Activated T-cell treated with anti-CD3 and anti-CD28 coated beads for 4 hours (primary cell): ENCODE data around the gene E2F4.

Source experiments
- DNase-seq: peaks from one replicate; pipeline ENCODE4 v3.0.0-alpha.2; 2020

E2F4 gene

DNA sequence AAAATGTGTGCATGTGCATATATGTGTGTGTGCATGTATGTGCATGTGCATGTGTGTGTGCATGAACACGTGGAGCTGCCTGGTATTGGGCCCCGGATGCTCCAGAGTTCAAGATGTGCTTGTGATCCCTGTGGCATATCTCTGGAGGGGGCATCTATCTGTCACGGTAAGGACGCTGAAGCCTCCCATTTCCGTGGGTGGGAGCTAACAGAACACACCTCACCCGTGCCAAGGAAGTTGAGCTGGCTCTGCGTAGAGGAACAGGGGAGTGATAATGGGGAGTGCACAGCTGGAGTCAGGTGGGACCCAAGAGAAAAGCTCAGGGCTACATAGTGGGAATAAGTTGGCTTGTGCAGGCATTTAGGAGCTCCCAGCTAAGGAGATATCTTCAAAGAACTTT, 19.7 kb downstream of the E2F4 start:
- DNase-seq = no peak

DNA sequence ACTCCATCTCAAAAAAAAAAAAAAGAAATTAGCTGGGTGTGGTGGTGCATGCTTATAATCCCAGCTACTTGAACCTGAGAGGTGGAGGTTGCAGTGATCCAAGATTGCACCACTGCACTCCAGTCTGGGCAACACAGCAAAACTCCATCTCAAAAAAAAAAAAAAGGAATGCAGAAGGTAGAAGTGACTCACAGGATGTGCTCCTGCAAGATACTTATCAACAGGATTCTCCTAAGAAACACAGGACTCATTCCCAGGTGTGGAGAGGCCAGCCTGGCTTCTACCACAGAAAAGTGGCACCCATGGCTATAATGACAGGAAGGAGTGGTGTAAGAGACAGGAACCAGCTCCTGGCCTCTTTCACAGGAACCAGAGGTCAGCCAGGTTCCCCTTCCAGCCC, 20.8 kb downstream of the E2F4 start:
- no peak for DNase-seq

DNA sequence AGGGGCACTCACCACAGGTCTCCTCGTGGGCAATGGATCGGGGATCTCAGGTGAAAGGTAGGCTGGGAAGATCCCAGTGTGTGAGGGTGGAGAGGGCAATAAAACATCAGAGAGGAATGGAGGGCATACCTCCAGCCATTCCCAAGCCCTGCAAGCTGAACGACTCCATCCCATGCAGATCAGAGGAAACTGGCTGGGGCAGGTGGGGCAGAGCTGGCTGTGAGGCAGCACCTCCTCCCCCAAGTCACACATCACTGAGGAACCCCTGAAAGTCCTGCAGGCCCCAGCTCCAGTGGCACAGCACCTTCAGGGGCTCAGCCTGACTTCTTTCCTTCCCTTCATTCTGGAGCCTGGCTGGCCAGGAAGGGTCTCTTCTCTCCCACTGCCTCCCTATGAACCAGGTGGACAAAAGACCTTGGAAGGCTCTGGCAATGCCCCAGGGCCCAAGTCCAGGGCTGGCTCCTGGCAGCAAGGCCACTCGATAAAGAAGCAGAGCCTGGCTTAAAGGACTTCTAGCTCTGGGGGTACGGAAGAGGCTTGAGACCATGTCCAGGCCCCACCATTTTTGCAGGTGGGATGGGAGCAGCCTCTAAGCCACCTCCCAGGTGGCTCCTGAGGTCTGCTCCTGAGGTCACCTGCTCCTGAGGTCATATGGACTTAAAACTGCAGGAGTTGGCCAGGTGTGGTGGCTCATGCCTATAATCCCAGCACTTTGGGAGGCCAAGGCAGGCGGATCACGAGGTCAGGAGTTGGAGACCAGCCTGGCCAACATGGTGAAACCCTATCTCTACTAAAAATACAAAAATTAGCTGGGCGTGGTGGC, 21.5 kb downstream of the E2F4 start:
- DNase-seq = no peak

DNA sequence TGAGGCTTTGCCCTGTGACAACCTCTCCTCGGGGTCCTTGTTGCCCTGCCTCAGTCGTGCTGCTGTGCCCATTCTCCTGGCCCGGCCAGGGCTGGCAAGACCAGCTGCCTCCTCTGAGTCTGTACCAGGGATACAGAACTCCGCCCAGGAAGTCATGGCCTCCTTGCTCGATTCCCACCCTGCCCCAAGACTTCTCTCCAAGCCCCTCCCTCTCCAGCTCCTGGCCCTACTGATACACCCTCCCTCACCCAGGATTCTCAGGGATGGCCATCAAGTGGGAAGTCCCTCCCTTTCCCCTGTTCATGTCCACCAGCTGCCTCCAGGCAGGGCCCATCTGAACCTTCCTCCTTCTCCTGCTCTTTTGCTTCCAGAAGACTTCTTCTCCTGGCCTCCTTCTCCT, 23.8 kb downstream of the E2F4 start:
- DNase-seq = no peak

DNA sequence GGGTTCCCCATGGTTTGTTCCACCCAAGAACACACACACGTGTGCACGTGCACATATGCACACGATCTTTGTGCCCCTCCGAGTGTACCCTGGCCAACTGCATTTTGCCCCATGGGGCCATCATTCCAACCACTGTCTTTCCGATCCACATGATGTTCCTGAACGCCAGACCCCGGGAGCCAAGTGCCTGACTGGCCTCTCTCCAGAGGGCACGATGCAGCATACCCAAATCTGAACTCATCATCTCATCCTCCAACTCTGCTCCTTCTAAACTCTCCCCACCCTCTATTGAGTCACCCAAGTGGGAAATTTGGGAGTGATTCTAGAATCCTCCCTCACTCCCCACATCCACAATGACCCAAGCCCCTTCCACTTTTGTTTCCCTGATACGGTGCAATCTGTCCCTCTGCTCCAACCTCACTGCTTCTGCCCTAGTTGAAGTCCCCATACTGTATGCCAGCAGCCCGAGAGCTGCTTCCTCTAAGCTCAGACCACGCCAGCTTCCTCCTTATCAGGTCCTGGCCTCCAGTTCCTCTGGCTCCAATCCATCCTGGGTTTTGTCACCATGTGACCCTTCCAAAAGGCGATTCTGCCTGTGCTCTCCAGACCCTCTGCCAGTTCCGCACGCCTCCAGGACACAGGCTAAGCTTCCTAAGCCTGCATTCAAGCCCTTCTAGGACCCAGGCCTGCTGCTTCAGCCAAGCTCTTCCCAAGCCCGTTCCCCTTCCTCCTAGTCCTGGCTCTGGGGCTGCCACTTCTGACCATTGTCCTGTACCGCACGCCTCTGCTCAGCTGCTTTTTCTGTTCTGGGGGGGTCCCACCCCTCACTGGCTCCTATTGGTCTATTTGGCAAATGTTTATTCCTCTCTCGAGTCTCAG, 24.9 kb downstream of the E2F4 start:
- no peak for DNase-seq

DNA sequence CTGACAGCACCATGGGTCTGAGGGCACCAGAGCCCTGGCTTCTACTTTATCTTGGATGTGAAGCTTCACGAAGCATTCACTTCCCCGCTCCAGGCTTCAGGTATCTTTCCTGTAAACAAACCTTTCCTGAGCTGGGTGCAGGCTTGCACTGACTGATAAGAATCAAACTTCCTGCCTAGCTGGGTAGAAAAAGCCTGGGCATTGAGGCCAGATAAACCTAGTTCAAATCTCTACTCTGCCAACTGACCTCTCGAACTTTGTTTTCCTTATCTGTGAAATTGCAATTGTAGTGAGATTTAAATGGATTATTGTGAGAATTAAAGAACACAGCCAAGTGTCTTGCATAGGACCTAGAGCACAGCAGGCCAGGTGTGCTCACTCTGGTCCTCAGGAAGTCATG, 32.0 kb downstream of the E2F4 start:
- no peak for DNase-seq

DNA sequence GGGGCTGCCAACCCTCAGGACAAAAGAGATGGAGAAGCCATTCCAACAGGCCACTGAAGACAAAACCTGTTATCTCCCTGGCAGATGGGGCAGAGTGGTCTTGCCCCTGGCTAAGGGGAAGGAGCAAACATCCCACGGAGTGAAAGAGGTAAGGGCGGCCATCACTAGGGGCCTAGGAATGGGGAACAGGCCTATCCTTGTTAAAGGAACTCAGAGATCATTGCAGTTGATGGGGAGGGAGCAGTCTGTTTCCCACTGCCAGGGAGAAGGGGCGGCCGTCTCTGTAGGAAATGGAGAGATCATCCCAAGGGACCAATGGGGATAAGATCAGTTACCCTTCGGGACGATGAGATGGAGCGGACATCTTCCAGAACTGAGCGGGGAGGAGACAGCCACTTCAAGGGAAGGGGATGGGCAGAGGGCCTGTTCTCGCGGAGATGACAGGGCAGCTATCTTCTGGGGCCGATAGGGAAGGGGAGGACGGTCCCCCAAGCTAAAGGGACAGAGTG, 34.4 kb downstream of the E2F4 start:
- no peak for DNase-seq

DNA sequence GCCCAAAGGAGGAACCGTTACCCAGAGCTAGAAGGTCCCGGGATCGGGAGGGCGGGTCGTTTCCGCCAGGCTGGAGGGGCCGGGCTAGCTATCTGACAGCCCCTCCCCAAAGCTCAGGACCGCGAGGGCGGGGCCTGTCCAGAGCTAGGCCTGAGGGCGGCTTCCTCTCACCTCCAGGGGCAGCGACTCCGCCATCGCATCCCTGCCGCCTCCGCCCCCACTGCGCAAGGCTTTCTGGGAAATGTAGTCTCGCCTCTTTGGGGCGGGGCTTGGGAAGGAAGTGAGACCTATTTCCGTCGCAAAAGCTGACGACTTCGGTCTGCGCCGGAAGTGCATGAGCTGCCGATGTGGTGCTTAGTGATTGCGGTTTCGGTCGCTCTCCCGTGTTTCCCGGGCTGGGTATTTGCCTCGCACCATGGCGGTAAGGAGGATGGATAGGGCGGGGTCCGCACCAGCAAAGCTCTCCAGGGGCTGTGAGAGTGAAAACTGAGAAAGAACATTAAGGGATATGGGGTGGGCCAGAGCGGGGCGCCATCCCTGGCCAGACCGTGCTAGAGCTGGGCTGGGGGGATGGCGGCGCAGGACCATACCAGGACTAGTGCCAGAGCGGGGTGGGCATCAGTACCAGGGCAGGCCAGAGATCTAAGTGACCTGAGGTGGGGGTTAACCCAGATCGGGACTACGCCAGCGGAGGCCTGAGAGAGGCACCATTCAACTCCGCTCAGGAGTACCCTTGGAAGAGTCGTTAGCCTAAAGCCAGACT, 35.0 kb downstream of the E2F4 start, which contains the start of gene TMEM208:
TSS of gene TMEM208 (plus strand) at position 327 of the 763 bp plus-strand sequence. CDS start at position 416, 89 bp downstream.
- DNase-seq = peak; percentile 98

DNA sequence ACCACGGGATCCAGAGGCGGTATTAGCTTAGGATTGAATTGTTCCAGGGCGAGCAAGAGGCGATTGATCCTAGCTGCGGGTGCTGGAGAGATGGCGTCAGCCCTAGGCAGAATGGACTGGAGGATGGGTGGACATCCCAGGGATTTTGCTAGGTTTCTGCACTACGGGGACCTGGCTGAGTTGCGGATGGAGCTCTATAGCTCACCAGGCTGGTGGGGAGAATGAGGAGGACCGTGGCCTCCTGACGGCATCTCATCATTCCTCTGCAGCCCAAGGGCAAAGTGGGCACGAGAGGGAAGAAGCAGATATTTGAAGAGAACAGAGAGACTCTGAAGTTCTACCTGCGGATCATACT, 35.6 kb downstream of the E2F4 start:
- no peak for DNase-seq

DNA sequence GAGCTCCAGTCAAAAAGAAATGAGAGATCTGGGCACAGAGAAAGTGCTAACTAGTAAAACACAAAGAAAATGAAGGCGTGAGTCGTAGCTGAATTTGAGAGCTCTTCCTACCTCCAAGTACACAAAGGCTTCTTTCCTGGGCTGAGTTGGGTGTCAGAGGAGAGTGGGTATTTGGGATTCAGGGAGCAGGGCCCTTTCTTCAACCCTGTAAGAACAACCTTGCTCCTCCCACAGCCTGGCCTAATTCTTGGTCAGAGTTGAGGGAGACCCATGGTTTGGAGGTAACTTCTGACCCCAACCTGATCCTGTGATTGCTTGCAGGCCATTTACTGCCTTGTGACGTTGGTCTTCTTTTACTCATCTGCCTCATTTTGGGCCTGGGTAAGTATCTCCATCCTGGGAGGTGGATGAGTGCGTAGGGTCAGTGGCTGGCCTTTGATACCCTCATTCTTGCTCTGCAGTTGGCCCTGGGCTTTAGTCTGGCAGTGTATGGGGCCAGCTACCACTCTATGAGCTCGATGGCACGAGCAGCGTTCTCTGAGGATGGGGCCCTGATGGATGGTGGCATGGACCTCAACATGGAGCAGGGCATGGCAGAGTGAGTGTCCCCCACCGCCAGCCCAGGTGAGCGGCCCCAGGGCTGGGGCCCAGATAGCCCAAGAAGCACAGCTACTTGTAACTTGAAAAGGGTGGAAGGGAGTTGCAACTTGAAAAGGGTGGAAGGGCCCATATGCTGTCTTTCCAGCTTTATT, 36.3 kb downstream of the E2F4 start:
- no peak for DNase-seq

DNA sequence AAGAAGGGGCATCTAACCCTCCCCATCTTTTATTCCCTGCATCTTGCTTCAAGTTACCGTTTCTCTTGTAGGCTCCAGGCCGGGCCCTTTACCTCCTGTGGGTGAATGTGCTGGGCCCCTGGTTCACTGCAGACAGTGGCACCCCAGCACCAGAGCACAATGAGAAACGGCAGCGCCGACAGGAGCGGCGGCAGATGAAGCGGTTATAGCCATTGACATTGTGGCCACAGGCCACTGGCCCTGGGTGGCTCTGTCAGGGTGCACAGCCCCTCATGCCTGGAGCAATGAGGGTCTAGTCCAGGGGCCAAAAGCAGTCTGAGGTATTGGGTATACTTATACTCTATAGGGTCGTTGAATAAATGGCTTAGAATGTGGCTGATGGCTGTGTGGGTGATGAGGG, 37.0 kb downstream of the E2F4 start:
- no peak for DNase-seq

DNA sequence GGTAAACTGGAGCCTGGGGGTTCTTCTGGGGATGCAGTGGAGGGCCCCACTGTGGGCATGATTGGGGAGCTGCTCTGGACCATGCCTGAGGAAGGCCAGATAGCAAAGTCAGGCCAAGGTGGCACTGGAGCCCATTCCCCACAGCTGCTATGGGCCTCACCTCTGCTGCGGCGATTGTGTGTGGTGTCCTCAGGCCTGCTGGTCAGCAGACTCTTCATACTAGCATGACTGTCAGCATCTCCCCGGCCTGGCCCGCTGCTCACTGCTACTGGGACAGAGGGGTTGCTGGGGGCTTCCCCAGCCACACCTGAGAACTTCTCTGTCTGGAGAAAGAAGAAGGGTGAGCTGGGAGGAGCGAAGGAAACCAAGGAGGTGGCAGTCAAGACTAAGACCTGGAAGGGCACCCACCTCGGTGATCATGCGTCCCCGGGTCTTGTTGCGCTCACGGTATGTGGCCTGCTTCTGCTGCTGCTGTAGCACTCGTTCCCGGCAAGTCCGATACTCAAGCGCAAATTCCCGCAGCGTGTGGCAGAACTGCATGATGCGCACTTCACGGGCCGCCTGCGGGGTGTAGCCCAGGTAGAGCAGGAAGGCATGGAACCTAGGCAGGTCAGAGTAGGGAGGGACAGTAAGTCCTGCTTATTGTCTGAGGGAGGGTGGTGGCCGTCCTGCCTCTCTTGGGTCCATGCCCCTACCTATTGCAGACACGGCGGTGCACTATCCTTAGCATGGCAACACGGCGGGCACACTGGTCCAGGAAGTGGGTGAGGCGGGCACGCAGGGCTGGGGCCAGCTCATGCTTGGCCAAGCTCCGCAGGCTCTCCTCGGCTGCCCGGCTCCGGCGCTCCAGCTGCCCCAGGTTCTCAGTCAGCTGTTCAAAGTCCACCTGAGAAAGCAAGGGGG, 38.2 kb downstream of the E2F4 start:
- DNase-seq = no peak

DNA sequence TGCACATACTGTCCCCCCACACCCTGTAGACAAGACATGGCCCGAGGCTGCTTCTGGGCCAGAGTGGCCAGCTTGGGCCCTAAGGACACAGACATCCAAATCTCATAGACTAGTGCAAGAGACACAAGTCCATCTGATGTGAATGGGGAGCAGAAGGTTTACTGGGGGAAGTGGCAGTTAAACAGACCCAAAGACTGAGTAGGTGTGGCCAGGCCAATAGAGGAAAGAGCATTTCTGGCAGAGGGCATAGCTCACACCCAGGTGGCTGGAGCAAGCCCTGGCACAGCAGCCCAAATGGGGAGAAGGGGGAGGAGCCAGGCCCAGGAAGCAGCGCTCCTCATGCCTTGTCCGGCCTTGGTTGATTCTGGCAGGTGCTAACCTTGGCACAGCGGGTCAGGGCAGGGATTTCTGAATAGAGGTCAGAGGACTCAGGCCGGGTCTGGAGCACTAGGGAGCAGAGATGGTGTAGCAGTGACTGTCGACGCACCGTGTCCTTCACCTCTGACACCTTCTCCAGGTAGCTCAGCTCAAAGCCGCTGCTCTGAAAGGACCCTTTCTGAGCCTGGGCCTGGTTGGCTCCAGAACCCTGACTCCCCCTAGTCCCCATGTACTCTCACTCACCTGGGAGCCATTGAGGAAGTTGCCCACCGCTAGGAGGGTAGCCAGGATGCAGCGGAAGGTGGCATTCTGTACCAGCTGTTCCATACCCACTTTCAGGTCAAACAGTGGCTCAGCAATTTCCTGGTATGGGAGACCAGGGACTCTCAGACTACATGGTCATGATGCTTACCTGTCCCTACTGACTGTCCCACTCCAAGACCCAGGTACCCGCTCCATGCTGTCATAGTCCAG, 39.1 kb downstream of the E2F4 start:
- DNase-seq = no peak

DNA sequence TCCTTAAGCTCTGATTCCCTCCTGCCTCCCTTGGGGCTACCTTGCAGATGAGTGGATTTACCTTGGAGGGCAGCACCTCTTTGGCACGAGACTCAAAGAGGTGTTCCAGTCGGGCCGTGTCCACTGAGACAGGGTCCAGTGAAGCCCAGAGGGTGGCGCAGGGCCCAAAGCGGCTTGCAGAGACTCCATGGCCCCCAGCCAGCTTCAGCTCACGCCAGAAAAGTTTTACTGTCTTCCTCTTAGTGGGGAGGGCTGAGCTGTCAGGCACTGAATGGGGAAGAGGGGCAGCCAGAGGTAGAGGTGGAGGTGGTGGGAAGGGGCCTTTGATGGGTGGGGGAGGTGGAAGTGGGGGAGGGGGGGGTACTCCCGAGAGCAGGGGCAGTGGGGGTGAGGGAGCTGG, 41.6 kb downstream of the E2F4 start:
- DNase-seq = no peak

DNA sequence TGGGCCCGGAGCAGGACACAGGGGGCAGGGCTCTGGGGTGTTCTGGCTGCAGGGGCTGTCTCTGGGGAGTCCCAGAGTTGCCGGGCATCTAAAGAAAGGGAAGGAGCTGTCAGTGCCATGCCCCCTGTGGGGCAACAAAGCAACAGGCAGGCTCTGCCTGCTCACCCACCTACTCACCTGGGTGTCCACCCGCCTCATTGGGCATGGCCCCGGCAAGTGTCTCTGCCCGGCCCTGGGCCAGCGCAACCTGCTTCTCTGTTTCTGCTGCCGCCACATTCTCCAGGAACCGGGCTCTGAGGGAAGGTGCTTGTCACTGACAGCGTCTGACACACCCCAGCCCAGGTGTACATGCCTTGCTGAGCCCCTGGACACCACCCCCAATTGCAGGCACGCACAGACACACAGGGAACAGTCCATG, 42.2 kb downstream of the E2F4 start:
- no peak for DNase-seq

DNA sequence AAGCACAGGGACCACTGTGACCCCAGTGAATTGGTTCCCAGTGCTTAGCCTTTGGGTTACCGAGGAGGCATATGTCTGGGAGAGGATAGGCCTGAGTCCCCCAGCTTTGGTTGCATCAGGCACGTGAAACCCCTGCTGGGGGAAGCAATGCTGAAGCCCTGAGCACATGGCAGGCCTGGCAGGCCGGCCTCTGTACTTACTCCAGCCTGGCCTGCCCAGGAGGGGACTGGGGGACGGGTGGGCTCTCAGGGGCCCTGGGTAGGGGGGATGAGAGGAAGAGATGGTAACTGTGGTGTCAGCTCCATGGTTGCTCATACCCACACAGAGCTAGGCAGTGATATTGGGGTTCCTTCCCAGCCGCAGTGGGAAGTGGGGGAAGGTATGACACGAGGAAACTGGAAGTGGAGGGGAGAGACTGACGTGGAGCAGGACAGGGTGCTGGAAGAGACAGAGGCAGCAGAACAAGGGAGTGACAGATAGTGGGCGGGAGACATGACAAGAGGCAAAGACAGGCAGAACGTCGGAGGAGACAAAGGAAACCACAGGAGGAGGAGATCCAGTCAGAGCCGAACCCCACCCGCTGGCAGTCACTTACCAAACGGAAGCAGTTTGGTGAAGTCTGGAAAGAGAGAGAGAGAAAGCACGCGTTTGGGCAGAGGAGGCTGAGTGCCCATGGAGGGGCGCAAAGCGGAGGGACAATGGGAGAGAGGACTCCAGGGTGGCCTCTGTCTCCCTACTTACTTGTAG, 44.0 kb downstream of the E2F4 start:
- no peak for DNase-seq

DNA sequence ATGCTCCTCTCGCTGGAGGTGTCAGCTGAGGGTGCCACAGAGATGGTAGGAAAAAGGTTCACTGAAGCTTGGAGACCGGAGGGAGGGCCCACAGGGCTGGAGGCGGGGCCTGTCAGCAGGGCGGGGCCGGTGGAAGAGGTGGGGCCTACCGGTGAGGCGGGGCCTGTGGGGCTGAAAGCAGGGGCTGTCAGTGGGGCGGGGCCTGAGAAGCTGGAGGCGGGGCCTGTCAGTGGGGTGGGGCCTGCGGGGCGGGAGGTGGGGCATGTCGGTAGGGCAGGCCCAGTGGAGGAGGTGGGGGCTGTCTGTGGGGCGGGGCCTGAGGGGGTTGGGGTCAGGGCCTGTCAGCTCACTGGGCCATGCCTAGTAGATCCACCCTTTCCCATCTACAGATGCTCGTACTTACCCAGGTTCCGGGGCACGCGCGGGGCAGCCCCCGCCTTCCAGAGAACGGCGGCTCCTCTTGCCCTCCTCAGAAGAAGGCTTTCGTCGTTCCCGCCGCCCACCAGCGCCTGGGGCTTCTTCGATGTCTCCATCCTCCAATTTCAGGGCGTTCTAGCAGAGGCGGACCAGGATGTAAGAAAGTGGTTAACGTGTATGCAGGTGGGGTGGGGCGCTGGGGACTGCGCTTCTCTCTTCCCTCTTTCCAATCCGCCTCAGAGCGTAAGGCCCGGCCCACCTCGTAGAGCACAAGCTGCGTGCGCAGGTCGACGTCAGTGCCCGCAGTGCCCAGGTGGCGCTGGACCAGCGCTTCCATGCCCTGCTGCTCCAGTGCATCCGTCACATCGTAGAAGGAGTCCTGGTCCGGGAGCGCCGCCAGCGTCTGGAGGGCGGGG, 44.8 kb downstream of the E2F4 start:
- DNase-seq = peak; percentile 50
